ENCODE data around the gene DNM3. TPM values are rescaled to one million over a fixed set of nuclear protein-coding genes. Genes with fewer than 3 reads are reported as not detected.

DNM3 gene
- total and polyA plus RNA-seq, 2 of the 8 experiments (the other 6 are each of a cell fraction or from before 2014, with no cell fraction given): 2.0 to 8.5 TPM

- no peak for TF ChIP-seq CTCF (IDR thresholded peaks at IDR 0.05; ENCODE audit: control extremely low read depth in 1 of 3, insufficient read depth in 1 of 3, low read depth in 1 of 3, low read length in 3 of 3)
Observed at GRCh38 chr1:172279939-172280636, 438.8 kb downstream of the DNM3 start (continued).

All from H1 (cell line).